ENCODE measurements around the gene WSCD2.

The WSCD2 gene

DNA sequence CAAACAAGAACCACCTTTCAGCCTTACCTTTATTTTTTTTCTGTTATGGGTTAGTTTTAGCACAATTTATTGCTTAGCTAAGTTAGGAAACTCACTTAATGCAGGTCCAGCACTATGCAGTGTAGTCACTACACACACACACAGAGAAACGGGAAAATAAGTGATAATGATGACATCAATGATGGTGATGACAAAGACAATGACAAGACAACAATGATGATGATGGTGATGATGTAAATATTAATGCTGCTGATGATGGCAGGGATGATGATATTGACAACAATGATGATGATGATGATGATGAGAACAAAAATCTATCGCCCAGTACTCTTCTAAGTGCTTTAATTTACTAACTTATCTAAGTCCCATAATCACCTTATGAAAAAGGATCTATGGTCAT, 41.1 kb downstream of the WSCD2 start:
- DNase-seq: no peak

DNA sequence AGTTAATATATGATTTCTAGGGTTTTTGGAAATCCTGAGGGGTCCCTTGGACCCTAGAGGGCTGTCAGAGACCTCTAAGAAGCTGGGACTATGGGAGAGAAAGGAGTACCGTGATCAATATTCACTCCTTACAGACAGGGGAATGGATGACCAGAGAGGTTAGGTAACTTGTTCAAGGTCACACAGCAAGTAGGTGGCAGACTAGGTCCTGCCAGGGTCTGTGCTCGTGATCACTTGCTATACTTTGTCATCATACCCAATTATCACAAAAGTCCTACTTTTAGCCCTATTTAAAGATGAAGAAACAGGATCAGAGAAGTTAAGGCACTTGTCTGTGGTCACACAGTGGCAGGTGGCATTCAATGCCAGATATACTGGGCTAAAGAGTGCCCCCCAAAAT, 42.9 kb downstream of the WSCD2 start:
- DNase-seq: no peak

DNA sequence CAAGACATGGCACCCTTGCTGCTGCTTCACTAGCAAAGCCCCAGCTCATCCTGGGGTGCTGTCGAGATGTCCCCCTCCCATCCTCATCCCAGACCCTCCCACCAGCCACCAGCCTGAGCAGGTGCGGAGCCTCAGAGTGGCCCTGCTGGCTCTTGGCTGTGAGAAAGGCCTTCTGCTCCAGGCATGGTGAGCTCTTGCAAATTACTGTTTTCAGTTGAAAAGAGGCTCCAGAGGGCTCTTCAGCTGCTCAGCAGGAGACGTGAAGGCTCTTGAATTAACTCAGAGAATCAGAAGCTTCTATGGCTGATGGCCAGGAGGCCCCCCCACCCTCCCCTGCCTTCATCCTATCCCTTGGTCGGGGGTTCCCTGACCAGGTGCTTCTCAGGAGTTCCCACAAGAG, 44.1 kb downstream of the WSCD2 start:
- DNase-seq: no peak

DNA sequence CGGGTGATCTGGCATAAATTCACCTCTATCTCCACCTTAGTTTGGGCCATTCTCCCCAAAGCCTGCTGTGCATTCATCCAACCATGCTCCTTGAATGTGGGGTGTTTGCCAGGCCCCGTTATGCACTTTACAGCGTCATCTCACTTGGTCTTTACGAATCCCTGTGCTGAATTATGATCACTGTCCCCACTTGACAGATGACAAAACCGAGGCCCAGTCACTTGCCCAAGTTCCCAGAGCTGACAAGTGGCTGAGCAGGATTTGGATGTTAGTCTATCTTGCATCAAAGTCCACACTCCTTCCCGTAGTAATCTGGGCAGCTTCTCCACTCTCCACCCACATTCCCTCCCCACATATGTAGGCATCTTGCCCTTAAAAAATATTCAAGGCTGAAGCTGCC, 44.8 kb downstream of the WSCD2 start:
- DNase-seq: no peak

DNA sequence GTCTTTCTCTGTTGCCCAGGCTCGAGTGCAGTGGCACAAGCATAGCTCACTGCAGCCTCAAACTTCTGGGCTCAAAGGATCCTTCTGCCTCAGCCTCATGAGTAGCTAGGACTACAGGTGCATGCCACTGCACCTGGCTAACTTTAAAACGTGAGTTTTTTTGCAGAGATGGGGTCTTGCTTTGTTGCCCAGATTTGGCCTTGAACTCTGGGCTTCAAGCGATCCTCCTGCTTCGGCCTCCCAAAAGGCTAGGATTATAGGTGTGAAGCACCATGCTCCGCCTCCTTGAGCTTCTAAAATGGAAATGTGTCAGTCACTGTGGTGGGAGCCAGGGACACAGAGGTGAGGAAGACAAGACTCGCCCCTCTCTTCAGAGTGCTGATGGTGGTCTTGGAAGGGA, 45.6 kb downstream of the WSCD2 start:
- DNase-seq: no peak

DNA sequence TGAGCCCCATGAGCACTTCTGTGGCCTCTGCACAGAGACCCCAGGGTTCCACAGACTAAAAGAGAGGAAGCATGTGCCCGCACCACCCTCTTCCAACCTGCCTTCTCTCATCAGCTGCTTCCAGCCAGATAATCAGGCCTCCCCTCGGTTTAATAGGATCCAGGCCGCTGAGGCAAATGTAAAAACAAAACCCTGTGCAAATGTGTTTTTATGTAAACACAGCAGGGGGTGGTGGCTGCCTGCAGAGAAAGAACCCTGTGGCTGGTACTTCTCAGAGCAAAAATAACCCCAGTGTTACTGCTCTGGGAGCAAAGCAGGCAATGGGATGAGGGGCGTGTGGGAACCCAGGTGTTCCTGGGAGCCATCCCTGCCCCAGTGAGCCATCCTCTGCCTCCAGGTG, 46.2 kb downstream of the WSCD2 start:
- DNase-seq: no peak

DNA sequence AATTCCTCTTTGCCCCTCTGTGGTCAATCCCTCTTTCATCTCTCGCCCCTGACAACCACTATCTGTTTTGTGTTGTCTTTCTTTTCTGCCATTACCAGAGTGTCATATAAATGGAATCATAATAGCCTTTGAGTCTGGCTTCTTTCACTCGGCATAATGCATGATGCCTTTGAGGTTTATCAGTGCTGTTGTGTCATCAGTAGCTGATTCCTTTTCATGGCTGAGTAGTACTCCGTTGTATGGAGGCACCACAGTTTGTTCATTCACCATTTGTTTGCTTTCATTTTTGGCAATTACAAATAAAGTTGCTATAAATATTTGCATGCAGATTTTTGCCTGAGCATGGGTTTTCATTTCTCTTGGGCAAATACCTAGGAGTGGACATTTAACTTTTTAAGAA, 47.2 kb downstream of the WSCD2 start:
- DNase-seq: no peak

DNA sequence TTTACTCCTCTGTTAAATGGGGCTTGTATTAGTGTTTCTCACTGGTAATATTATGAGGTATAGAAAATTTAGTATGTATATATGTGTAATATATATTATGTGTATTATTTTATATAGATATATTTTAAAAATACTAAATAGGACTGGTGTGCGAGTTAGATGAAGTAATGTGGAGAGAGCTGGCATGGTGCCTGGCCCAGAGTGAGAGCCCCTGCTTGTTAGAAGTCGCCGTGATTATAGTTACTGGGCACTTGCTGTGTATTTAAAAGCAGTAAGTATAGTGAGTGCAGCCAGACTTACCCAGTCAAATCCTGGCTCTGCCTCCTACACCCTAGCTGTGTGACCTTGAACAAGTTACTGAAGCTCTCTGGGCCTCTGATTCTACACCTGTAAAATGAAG, 48.0 kb downstream of the WSCD2 start:
- DNase-seq: no peak

DNA sequence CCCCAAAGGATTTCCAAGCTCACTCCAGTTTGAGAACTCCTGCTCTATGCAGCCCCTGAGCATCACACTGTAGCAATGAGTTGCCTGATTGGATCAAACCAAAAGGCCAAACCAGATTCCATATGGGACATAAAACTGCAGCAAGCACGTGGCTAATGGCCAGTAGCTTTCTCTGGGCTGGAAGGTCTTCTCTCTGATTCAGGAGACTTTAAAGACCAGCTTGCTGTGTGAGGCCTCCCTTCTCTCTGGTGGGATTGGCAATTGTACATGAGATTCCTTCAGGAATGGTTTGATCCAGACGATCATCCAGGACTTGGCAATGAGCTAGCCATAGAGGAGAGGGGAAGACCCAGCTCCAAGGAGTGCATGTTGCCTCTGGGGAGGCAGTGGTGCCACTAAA, 50.2 kb downstream of the WSCD2 start:
- no peak for DNase-seq

DNA sequence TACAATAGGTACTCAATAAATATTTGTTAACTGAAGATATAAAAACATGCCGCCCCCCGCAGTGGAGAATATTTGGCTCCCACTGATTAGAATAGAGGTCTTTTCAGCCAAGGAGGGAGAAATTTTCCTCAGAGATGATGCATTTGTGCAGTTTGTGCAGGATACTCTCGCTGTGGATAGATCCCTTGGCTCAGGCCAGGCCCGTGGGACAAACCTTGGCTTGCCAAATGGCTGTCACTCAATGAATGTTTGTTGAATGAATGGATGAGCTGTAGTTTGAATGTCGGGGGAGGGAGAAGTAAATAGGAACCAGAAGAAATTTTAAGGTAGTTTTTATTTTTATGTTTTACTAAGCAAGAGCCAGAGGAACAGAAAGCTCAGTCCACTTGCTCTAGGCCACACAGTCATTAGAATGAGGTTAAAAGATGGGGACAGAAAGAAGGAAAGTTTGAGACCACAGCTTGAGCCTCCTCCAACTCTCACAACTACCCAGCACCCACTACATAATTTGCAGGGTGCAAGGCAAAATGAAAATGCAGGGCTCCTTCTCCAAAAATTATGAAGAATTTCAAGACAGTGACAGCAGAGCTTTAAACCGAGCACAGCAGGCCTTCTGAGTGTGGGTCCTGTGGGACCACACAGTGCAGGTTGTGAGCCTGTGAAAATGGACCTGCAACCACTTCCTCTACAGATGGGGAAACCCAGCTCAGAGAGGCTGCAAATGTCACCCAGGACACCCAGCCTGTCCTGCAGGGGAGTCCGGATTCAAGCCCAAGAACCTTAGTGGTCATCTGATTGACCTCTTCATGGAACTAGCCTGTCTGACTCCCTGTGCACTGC, 51.4 kb downstream of the WSCD2 start:
- no peak for DNase-seq

DNA sequence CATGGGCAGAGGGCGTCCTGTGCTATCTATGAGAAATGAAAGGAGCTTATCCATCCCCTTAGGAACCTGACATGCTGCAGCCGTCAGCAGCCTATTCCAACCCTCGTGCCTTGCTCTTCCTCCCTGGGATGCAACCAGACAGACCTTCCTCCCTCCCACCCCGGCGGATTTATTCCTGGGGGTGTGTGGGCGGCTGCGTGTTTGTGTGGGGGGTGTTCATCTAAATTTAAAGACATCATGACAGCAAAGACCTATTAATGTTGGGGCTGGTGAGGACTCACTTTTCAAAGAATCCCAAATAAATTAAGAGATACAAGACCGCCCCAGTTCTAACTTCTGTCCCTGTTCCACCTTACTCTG, 52.0 kb downstream of the WSCD2 start:
- DNase-seq: no peak

DNA sequence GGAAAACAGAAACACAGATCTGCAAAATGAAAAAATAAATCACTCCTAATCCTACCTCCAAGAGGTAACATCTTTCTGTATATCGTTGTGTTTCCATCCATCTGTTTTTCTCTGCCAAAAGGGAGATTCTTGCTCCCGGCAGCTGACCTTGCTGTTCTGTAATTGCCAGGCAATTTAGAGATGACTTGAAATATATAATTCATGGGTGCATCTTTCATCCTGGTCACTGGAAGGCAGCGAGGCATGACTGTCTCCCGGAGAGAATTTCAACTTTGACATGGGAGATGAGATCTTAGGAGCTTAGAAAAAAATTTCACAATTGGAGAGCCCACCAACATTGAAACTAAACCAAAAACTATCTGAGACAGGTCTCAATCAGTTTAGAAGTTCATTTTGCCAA, 53.0 kb downstream of the WSCD2 start:
- DNase-seq: no peak

DNA sequence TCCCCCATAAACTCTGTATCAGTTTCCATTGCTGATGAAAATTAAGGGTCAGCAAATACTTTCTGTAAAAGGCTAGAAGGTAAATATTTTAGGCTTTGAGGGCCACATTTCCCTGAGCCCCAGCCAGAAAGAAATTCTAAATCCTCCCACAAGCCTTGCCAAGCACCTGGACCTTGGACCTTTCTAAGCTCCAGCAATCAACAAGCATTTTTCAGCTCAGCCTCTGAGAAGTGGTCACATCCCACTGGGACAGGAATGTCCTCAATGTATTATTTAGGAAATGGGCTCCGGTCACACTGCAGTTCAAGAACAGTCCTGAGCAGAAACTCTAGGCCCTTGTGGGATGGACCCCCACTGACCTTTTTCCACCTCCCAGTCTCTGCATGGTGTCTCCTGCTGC, 55.9 kb downstream of the WSCD2 start:
- no peak for DNase-seq

DNA sequence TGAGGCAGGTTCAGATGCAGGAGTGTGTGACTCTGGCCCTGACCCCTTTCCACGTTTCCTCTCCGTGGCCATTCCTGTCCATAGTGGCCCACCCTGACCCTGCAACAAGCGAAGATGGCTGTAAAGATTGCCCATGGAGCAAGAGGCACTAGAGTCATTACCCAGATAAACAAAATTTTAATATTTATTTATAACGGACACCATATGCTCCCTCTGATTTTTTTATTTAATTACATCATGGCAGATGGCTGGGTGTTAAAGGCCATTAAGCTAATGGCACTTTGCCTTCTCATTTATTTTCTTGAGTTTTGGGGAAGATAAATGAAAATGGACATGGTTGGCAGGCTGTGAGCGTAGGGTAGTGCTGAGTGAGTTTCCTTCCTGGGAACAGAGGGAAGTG, 58.7 kb downstream of the WSCD2 start:
- no peak for DNase-seq

DNA sequence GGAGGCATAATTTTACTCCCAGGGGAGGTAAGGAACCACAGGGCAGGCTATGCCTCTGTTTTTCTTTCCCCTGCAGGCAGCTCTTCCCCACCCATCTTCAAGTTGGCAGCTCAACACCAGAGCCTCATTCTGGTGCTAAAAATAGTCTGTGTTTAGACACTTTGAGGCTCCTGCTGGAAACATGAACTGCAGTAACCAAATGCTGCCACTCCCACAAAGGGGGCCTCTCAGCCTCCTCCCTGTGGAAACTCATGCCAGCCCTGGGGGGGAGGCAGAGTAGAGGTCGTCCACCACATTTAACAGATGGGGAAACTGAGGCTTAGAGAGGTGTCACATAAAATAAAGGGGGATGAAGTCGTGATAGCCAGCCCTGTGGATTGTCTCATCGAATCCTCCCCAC, 61.4 kb downstream of the WSCD2 start:
- no peak for DNase-seq

DNA sequence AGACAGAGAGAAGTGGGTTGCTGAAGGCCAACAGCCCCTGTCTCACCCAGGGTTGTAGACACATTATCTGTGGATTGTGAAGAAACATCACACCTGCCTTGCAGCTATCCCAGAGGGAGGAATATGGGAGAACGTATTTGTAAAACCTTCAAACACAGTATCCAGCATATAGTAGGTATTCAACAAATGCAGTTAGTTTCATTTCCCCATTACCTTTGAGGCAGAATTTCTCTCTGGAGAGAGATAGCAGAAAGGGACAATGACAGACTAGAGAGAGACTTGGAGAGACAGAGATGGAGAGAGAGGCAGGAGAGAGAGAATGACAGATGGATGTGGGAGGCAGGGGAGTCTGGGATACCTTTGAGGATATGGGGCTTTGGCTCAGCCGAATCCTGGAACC, 62.0 kb downstream of the WSCD2 start:
- DNase-seq: no peak

DNA sequence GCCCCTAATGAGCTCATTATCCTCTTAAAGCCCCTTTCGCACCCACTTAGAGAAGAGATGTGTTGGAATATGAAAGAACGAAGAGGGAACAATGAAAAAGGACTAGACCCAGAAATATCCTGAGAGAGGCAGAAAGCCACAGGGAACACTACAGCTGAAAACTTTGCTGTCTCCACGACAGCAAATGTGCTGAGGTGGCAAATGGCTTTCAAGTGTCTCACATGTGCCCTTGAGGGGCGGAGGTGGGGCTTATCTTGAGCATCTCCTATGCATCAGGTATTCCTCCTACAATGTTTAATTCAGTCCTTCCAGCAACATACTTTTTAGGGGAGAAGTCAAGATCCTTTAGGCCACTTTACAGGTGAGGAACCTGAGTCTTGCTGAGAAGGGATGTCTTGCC, 62.9 kb downstream of the WSCD2 start:
- no peak for DNase-seq

DNA sequence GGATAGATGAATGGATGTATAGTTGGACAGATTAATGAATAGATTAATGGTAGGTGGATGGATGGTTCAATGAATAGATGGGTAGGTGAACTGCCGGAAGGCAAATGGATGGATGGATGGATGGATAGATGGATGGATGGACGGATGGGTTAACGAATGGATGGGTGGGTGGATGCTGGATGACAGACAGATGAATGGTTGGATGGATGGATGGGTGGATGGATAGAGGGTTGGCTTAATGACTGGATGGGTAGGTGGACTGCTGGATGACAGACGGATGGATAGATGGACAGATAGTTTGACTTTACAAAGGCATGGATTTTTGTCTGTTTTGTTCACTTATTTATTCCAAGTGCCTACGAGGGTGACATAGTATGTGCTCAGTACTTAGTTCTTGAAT, 64.4 kb downstream of the WSCD2 start:
- DNase-seq: no peak

DNA sequence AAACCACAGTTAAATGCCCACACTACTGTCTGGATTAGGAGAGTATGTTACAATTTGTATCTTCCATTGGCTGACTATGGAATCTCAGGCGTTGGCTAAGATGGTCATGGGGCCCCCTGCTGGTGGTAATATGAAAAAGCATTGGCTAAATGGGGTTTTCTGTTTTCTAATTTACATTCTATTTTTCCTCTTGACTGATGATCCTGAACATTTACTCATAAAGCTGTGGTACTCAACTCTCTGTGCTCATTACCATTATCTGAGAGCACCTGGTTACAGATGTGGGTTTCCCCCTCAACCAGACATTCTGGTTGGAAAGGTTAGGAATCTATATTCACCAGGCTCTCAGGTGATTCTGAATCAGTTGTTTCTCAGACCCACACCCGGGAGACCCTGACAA, 64.8 kb downstream of the WSCD2 start:
- DNase-seq: no peak

DNA sequence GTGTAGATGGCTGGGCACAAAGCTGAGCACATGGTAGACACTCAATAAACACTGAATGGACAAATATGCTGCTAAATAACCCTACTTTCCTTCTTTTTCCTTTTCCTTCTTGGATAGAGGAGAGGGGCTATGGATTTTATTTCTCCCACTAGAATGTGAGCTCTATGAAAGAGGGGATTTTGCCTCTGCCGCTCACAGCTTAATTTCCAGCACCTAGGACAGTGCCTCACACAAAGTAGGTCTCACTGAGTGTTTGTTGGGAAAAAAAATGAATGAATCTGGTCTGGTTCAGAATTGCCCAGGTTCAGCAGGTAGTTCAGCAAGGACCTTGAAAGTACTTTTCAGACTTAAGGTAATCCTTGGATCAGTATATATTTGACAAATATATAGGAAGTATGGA, 65.5 kb downstream of the WSCD2 start:
- no peak for DNase-seq

DNA sequence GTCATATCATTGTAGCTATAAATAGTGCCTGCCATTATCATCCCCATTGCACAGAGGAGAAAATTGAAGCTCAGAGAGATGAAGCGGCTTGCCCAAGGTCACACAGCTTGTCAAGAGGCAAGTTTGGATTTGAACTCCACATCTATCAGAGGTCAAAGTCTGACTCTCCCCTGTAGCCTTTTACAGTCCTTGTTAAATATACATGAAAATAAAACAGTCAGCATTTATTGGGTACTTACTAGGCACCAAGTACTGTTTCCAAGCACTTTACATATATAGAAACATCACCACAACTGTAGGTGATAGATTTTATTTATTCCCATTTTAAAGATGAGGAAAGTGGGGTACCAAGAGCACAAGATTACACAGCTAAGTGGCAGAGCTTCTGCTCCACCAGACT, 67.2 kb downstream of the WSCD2 start:
- DNase-seq: no peak

DNA sequence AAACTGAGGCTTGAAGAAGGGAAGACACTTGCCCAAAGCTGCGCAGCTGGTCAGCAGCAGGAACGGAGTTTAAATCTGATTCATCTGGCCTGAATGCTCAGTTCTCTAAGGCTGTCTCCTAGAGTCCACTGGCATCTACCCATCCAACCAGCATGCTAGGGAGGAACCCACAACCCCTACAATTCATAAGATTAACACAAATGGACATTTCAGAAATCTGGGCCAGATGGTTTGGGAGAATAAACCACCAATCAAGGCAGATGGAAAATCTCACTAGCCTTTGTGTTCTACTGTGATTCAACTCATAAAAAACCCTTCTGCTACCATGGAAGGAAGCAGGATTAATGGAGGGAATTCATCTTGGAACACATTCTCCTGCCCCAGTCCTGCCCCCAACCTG, 67.8 kb downstream of the WSCD2 start:
- no peak for DNase-seq

DNA sequence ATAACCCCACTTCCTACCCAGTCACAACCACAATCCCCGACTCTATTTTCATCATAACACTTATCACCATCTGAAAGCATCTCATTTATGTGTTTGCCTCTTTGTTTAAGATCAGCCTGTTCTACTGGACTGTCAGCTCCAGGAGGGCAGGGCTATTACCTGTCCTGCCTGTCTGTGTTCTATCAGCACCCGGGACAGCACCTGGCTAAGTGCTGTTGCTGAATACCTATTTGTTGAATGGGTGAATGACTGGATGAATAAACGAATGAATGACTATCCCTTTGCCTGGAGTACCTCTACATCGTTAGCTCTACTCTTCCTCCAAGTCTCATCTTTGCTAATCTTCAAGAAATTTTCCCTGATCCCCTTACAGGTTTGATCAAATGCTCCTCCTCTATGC, 69.0 kb downstream of the WSCD2 start:
- no peak for DNase-seq

DNA sequence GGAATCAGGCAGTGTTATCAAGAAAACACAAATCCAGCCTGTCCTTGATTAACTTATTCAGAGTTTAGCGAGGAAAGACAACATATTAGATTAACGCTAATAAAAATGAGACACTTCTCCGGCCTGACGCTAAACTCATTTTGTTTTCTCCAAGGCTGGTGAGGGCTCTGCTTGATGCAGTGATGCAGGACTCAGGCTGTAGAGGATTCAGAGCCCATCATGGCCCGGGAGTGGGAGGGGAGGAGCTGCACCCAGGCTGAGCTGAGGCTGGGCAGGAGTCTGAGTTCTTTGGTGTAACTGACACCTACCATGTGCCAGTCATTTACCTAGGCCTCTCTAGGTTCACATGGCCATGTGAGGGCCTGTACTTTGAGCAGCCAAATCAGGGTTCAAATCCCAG, 70.0 kb downstream of the WSCD2 start:
- DNase-seq: no peak

DNA sequence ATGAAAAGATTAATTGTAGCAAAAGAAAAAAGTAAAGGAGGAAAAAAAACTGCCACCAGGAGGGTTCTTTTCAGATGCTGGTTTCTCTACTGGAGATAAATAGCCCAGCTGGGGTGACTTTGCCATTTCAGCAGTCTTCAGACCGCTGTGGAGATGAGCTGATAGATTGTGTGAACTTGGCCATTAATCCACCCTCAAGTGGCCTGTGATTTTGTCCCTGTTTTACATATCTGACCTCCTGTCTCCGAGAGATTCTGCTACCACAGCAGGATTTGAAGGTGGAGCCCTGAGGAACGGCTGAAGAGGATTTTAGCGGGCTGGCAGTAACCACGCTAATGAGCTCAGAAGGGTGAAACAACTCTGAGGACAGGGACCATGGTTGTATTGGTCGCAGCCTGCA, 72.7 kb downstream of the WSCD2 start:
- no peak for DNase-seq

Measured in SHP77 treated with DMSO at 0.1 percent for 48 hours (cell line).